Esophagus squamous epithelium (tissue), 5 donors: Measurements from ENCODE around the gene SPINT2. TPM values are rescaled to one million over a fixed set of nuclear protein-coding genes. Genes with fewer than 3 reads are reported as not detected.

Experiments
- DNase-seq: peaks from one replicate; lab custom pipeline; 2025; lab: John Stamatoyannopoulos, UW
- H3K27ac ChIP-seq, 4 donors: fragments of 200-600 bp; sonication (generic); one replicate each; pipeline ENCODE4 v1.5.1; 2016 to 2019; ENCODE audit warnings: mild to moderate bottlenecking in 1 of 4
- H3K27me3 ChIP-seq, 4 donors: fragments of 200-600 bp; sonication (generic); 1 replicate in 3 of 4; 2 replicates in 1 of 4; pipeline versions ENCODE4 v1.5.1 to v1.6.0; 2017 to 2021; ENCODE audit warnings: antibody characterized with exemption in 1 of 4
- H3K36me3 ChIP-seq, 3 donors: fragments of 200-600 bp; sonication (generic); one replicate each; pipeline ENCODE4 v1.5.1; 2016 to 2019
- H3K4me1 ChIP-seq, 3 donors: fragments of 200-600 bp; sonication (generic); one replicate each; pipeline ENCODE4 v1.5.1; 2017 to 2019
- H3K4me3 ChIP-seq, 4 donors: fragments of 200-600 bp; sonication (generic); 1 replicate in 3 of 4; 2 replicates in 1 of 4; pipeline ENCODE4 v1.5.1; 2016 to 2019; ENCODE audit warnings: mild to moderate bottlenecking in 2 of 4, moderate library complexity in 1 of 4
- H3K9me3 ChIP-seq, 3 donors: fragments of 200-600 bp; sonication (generic); one replicate each; pipeline ENCODE4 v1.5.1; 2016 to 2019
- CTCF ChIP-seq, 6 experiments: fragments of 450-650 bp in 4 of 6; fragments of 200-600 bp in 2 of 6; sonication (generic) in 2 of 6; IDR thresholded peaks; one replicate each; pipeline ENCODE4 v1.5.1; 2016 to 2019; ENCODE audit warnings: antibody characterized with exemption in 6 of 6, mild to moderate bottlenecking in 4 of 6, moderate library complexity in 4 of 6
- POLR2A ChIP-seq, 4 donors: fragments of 450-650 bp; IDR thresholded peaks; one replicate each; pipeline ENCODE4 v1.6.1; 2017; ENCODE audit warnings: antibody characterized with exemption in 4 of 4, mild to moderate bottlenecking in 4 of 4, moderate library complexity in 3 of 4
- WGBS, 2 donors: methylation state at CpG; one replicate each; pipeline ENCODE4 v1.1.5; 2018; 5-methylcytosine and 5-hydroxymethylcytosine counted together
- intact Hi-C: fragments of 100-400 bp; cut with DNase I; formaldehyde crosslinking; loops from one replicate; pipeline ENCODE4 v1.15.0; 2022
- total RNA-seq, 4 donors: library from RNA; depleted of rRNA; stranded (reverse); fragments of >200 nt; gene quantifications; one replicate each; pipeline ENCODE4 v1.1.0, GENCODE V29; 2016
- donor health status: DM: yes; HTN: yes; CAD: no.

SPINT2 gene
- total RNA-seq, 4 donors from 2014 or later, result 345 to 663 (median 433) TPM

- Histone ChIP-seq H3K4me1 (peaks cover 0 to 26% (median 5%) of the 10 kb centered on the region in 3 donors), H3K9me3 (no peaks in the 10 kb centered on the region), H3K27me3 (no peaks in the 10 kb centered on the region), H3K27ac (no peak overlapping the region), H3K36me3 (peaks cover 10 to 43% (median 10%) of the 10 kb centered on the region in 3 donors), H3K4me3 (no peak overlapping the region)
- TF ChIP-seq POLR2A (IDR thresholded peaks at IDR 0.05) (no peak), CTCF (IDR thresholded peaks at IDR 0.05) (no peak)
- 76 to 77% methylated on average over 12 of the region's 12 CpGs for WGBS, 2 donors
- intact Hi-C loops, result no loop called here
- DNase-seq, result no peak
Observed at GRCh38 chr19:38308006-38308766, 43.8 kb downstream of the SPINT2 start.

DNA sequence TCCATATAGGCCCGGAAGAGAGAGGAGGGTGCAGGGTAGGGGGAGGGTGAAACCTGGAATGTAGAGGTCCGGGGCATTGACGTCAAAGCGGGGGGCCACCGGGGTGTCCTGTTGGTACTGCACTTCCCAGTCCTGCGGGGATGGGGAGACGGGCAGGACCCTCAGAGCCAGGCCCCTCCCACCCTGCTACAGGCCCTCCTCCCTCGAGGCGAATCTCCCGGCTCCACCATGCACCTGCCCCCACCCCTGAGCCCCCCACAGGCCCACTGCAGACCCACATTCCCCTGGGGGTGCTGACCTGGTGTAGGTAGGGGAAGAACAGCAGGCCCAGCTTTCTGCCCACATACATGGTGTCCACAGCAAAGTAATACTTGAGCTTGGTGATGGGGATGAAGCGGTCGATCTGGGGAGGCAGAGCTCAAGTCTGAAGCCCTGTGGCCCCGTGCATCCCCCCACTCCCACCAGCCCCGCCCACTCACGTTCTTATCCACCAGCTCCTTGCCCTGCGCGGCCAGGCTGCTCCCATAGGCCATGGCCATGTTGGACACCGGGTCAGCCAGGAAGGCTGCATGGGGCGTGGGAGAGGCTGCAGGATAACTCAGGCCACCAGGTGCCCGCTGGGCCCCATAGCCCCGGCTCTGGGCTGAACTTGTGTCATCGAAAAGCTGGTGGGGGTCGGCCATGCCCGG is 44.7 kb downstream of the SPINT2 start:
- intact Hi-C loops, result no loop called here
- Histone ChIP-seq H3K4me1 (peaks cover 0 to 24% (median 0%) of the 10 kb centered on the region in 3 donors), H3K4me3 (no peak overlapping the region), H3K36me3 (peaks cover 10 to 43% (median 10%) of the 10 kb centered on the region in 3 donors), H3K27ac (no peak overlapping the region), H3K9me3 (no peaks in the 10 kb centered on the region), H3K27me3 (no peaks in the 10 kb centered on the region)
- TF ChIP-seq POLR2A (IDR thresholded peaks at IDR 0.05) (no peak), CTCF (IDR thresholded peaks at IDR 0.05) (no peak)
- DNase-seq, result no peak
- WGBS, 2 donors, result 90 to 92% methylated on average over 6 to 13 of the region's 24 CpGs

DNA sequence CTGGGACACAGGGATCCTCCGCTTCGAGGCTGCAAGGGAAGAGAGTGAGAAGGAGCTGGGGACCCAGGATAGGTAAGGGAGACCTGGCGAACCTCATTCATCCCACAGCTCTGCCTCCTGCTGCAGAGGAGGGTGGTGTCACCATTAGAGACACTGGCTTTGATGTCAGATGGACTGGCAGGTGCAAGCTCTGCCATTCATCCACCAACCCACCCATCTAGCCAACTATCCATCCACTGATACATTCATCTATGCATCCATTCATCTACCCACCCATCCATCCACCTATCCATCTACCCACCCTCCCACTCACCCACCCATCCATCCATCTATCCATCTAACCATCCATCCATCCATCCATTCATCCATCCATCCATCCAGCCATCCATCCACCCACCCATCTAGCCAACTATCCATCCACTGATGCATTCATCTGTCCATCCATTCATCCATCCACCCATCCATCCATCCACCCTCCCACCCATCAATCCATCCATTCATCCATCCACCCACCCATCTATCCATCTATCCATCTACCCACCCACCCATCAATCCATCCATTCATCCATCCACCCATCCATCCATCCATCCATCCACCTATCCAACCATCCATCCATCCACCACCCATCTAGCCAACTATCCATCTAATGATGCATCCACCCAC is 45.4 kb downstream of the SPINT2 start:
- no peak overlapping the region for H3K4me3 ChIP-seq
- intact Hi-C loops, result no loop called here
- TF ChIP-seq POLR2A (IDR thresholded peaks at IDR 0.05) (no peak), CTCF (IDR thresholded peaks at IDR 0.05) (no peak)
- peaks cover 0 to 23% (median 2%) of the 10 kb centered on the region in 3 donors for H3K4me1 ChIP-seq
- H3K36me3 ChIP-seq, result peaks cover 10 to 43% (median 10%) of the 10 kb centered on the region in 3 donors
- no peaks in the 10 kb centered on the region for H3K27me3 ChIP-seq
- H3K9me3 ChIP-seq, result no peaks in the 10 kb centered on the region
- no peak overlapping the region for H3K27ac ChIP-seq
- DNase-seq, result no peak
- 89 to 93% methylated on average over 3 of the region's 3 CpGs for WGBS, 2 donors

DNA sequence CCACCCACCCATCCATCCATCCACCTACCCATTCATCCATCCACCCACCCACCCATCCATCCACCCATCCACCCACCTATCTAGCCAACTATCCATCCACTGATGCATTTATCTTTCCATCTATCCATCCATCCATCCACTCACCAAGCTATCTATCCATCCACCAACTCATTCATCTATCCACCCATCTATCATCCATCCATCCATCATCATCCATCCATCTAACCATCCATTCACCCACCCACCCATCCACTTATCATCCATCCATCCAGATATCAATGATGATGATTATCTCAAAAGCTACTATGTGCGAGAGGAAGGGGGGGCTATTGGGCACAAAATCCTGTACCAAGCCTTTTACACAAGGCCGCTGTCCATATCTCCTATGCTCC is 45.9 kb downstream of the SPINT2 start:
- TF ChIP-seq POLR2A (IDR thresholded peaks at IDR 0.05) (no peak), CTCF (IDR thresholded peaks at IDR 0.05) (no peak)
- Histone ChIP-seq H3K27me3 (no peaks in the 10 kb centered on the region), H3K4me3 (no peak overlapping the region), H3K36me3 (peaks cover 10 to 43% (median 10%) of the 10 kb centered on the region in 3 donors), H3K27ac (no peak overlapping the region), H3K4me1 (peaks cover 0 to 23% (median 7%) of the 10 kb centered on the region in 3 donors), H3K9me3 (no peaks in the 10 kb centered on the region)
- intact Hi-C loops, result no loop called here
- 47 to 100% methylated on average over 2 of the region's 2 CpGs for WGBS, 2 donors
- no peak for DNase-seq
